IMR-90 (cell line): ENCODE results near the gene FBXL19. TPM values are rescaled to one million over a fixed set of nuclear protein-coding genes. Genes with fewer than 3 reads are reported as not detected.
A peak's percentile ranks its signal among the peaks of the same experiment; 100 is the strongest.

Experiments
- ATAC-seq: fragments of 200-7000 bp; cut with Tn5 transposase; 2 replicates; pipeline ENCODE4 v1.9.1; 2020; ENCODE audit warnings: low read depth, mild to moderate bottlenecking, moderate library complexity
- BruUV-seq: library from RNA; stranded (reverse); fragments of 400-500 nt; replicated peaks from 2 replicates; lab custom pipeline; 2021; lab: Mats Ljungman, UMichigan
- CTCF ChIA-PET: fragments of 300-600 bp; formaldehyde crosslinking; extraction: SDS; loops from one replicate; lab custom pipeline; 2021; ENCODE audit warnings: antibody characterized with exemption; lab: Yijun Ruan, JAX
- POLR2A ChIA-PET: fragments of 300-600 bp; sonication (Branson Sonifier 250); formaldehyde crosslinking; loops from one replicate; lab custom pipeline; 2022; ENCODE audit warnings: antibody characterized with exemption; ENCODE audit not compliant: unreplicated experiment; lab: Charles Lee
- DNase-seq: peaks from one replicate; pipeline ENCODE4 v3.0.0; 2013
- H2AFZ ChIP-seq: replicated peaks from 2 replicates; pipeline ENCODE3; 2013; ENCODE audit warnings: low read length, mild to moderate bottlenecking; ENCODE audit not compliant: poor library complexity
- H2AK5ac ChIP-seq: 2 replicates; pipeline ENCODE4 v1.6.1; 2013; ENCODE audit warnings: low read depth, low read length, inconsistent platforms
- H2AK9ac ChIP-seq: replicated peaks from 2 replicates; pipeline ENCODE3; 2013; ENCODE audit warnings: mild to moderate bottlenecking, low read depth, low read length, moderate library complexity; ENCODE audit not compliant: poor library complexity
- H2BK120ac ChIP-seq: 2 replicates; pipeline ENCODE4 v1.6.1; 2013; ENCODE audit warnings: low read depth, low read length, inconsistent platforms
- H2BK15ac ChIP-seq: 3 replicates; pipeline ENCODE4 v1.6.1; 2013; ENCODE audit warnings: low read depth, low read length, inconsistent platforms
- H2BK20ac ChIP-seq: 2 replicates; pipeline ENCODE4 v1.6.1; 2013; ENCODE audit warnings: low read depth, mild to moderate bottlenecking, inconsistent platforms, low read length, moderate library complexity
- H2BK5ac ChIP-seq: 2 replicates; pipeline ENCODE4 v1.6.1; 2013; ENCODE audit warnings: mild to moderate bottlenecking, low read depth, low read length, inconsistent platforms; ENCODE audit not compliant: poor library complexity, severe bottlenecking
- H3K14ac ChIP-seq: replicated peaks from 2 replicates; pipeline ENCODE4 v1.6.1; 2013; ENCODE audit warnings: low read depth, low read length, inconsistent platforms
- H3K18ac ChIP-seq: 2 replicates; pipeline ENCODE4 v1.6.1; 2013; ENCODE audit warnings: low read depth, low read length, control low read depth
- H3K23ac ChIP-seq: 2 replicates; pipeline ENCODE4 v1.6.1; 2013; ENCODE audit warnings: low read depth, low read length, inconsistent platforms
- H3K27ac ChIP-seq: 2 replicates; pipeline ENCODE4 v1.5.1; 2013; ENCODE audit warnings: mild to moderate bottlenecking, control low read depth, low read length; ENCODE audit not compliant: insufficient read depth
- H3K27me3 ChIP-seq: 2 replicates; pipeline ENCODE4 v1.6.1; 2013; ENCODE audit warnings: low read length; ENCODE audit not compliant: control insufficient read depth, insufficient read depth
- H3K36me3 ChIP-seq: 2 replicates; pipeline ENCODE4 v1.6.1; 2013; ENCODE audit warnings: low read length, mixed read lengths; ENCODE audit not compliant: control insufficient read depth, insufficient read depth
- H3K4ac ChIP-seq: 2 replicates; pipeline ENCODE4 v1.6.1; 2013; ENCODE audit warnings: low read depth, low read length, inconsistent platforms
- H3K4me1 ChIP-seq: 2 replicates; pipeline ENCODE4 v1.6.1; 2013; ENCODE audit warnings: low read length, mixed read lengths; ENCODE audit not compliant: control insufficient read depth, insufficient read depth
- H3K4me2 ChIP-seq: 2 replicates; pipeline ENCODE4 v1.6.1; 2013; ENCODE audit warnings: low read depth, mild to moderate bottlenecking, control low read depth, low read length, moderate library complexity
- H3K4me3 ChIP-seq: 2 replicates; pipeline ENCODE4 v1.5.1; 2013; ENCODE audit warnings: low read depth, mild to moderate bottlenecking, control low read depth, low read length, moderate library complexity; ENCODE audit not compliant: insufficient read depth
- H3K56ac ChIP-seq: 2 replicates; pipeline ENCODE4 v1.6.1; 2013; ENCODE audit warnings: low read length, inconsistent platforms; ENCODE audit not compliant: insufficient read depth; ENCODE audit errors: extremely low read depth
- H3K79me1 ChIP-seq, 2 experiments: 2 replicates each; pipeline ENCODE4 v1.6.1; 2013; ENCODE audit warnings: low read length in 2 of 2, inconsistent platforms in 1 of 2, low read depth in 1 of 2
- H3K9ac ChIP-seq: 2 replicates; pipeline ENCODE4 v1.6.1; 2013; ENCODE audit warnings: low read depth, low read length, control low read depth
- H3K9me1 ChIP-seq: 2 replicates; pipeline ENCODE4 v1.6.1; 2013; ENCODE audit warnings: low read length, inconsistent platforms; ENCODE audit not compliant: insufficient read depth
- H3K9me3 ChIP-seq: 2 replicates; pipeline ENCODE4 v1.6.1; 2013; ENCODE audit warnings: low read length; ENCODE audit not compliant: control insufficient read depth, insufficient read depth
- H4K20me1 ChIP-seq: 2 replicates; pipeline ENCODE4 v1.6.1; 2013; ENCODE audit warnings: low read length, inconsistent platforms; ENCODE audit not compliant: insufficient read depth
- H4K5ac ChIP-seq: 2 replicates; pipeline ENCODE4 v1.6.1; 2013; ENCODE audit warnings: mild to moderate bottlenecking, low read depth, low read length, control low read depth
- H4K8ac ChIP-seq, 2 experiments: 2 replicates each; pipeline ENCODE4 v1.6.1; 2013; ENCODE audit warnings: low read depth in 2 of 2, low read length in 2 of 2, control low read depth in 1 of 2, inconsistent platforms in 1 of 2
- H4K91ac ChIP-seq: 2 replicates; pipeline ENCODE4 v1.6.1; 2013; ENCODE audit warnings: low read depth, low read length, inconsistent platforms; ENCODE audit not compliant: insufficient read depth
- CEBPB ChIP-seq: IDR thresholded peaks from 2 replicates; pipeline ENCODE4 v1.6.1; 2012; ENCODE audit warnings: low read depth, low read length, improper control_type of control experiment
- MAFK ChIP-seq: IDR thresholded peaks from 2 replicates; pipeline ENCODE4 v1.6.1; 2012; ENCODE audit warnings: low read depth, low read length, improper control_type of control experiment
- MXI1 ChIP-seq: IDR thresholded peaks from 2 replicates; pipeline ENCODE4 v1.6.1; 2012; ENCODE audit warnings: low read depth, mild to moderate bottlenecking, low read length, moderate library complexity, borderline replicate concordance
- RAD21 ChIP-seq: IDR thresholded peaks from 2 replicates; pipeline ENCODE4 v1.6.1; 2012; ENCODE audit warnings: low read length, improper control_type of control experiment
- RFX5 ChIP-seq: IDR thresholded peaks from 2 replicates; pipeline ENCODE4 v1.8.0; 2012; ENCODE audit warnings: low read depth, mild to moderate bottlenecking, low read length, moderate library complexity
- WGBS, 2 experiments: methylation state at CpG; one replicate each; pipeline versions ENCODE4 v1.1.5 to v1.1.7; 2013; ENCODE audit warnings: missing lambda C conversion rate in 2 of 2; ENCODE audit not compliant: insufficient read length in 1 of 2; ENCODE audit errors: extremely low coverage in 2 of 2; 5-methylcytosine and 5-hydroxymethylcytosine counted together
- dilution Hi-C: fragments of 300-500 bp; cut with HindIII; formaldehyde crosslinking; loops from one replicate; pipeline ENCODE4 v1.14.3; 2018; ENCODE audit warnings: low sequenced_read_pairs; ENCODE audit not compliant: unreplicated experiment
- in situ Hi-C: fragments of 300-500 bp; cut with MboI; formaldehyde crosslinking; loops from 3 replicates; pipeline ENCODE4 v1.14.3; 2019; ENCODE audit warnings: low sequenced_read_pairs, inconsistent platforms, mixed read lengths
- intact Hi-C: fragments of 100-400 bp; cut with micrococcal nuclease; formaldehyde crosslinking; loops from 2 replicates; pipeline ENCODE4 v1.10.0; 2022
- polyA plus RNA-seq, 3 experiments: library from polyadenylated mRNA; depleted of rRNA; stranded (reverse); fragments of >200 nt; gene quantifications; 2 replicates each; pipeline ENCODE4 v1.2.3, GENCODE V29; 2012; ENCODE audit warnings: low replicate concordance in 1 of 3
- total RNA-seq: library from RNA; depleted of rRNA; stranded (reverse); fragments of >200 nt; gene quantifications from 2 replicates; pipeline ENCODE4 v1.2.3, GENCODE V29; 2012
- TF ChIP-seq, protein P1 (sequence below): fragments of 150-350 bp; IDR thresholded peaks from 2 replicates; pipeline ENCODE4 v1.6.1; 2017; ENCODE audit warnings: mild to moderate bottlenecking, antibody characterized with exemption, low read length, low read depth
- TF ChIP-seq, protein P2 (sequence below): fragments of 150-350 bp; IDR thresholded peaks from 2 replicates; pipeline ENCODE4 v1.6.1; 2016; ENCODE audit warnings: low read depth, mild to moderate bottlenecking, low read length, moderate library complexity, borderline replicate concordance

Gene FBXL19
- total and polyA plus RNA-seq, 2 of the 4 experiments (the other 2 are of a cell fraction), result 5.0 to 13.8 TPM

DNA sequence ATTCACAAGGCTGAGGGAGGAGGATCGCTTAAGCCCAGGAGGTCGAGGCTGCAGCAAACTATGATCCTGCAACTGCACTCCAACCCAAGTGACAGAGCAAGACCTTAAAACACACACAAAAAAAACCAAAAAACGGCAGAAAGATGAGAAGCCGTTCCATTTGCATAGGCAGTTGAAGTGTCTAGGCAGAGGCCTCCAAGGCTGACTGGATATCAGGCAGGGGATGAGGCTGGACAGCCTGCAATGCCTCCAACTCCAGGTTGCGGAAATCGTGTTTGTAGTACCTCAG is 2.0 kb upstream of the FBXL19 start:
- Histone ChIP-seq H3K27ac (no peak overlapping the region), H4K8ac (peak overlapping the region; percentile 70 to 72; a peak in 3 of 4 replicates), H3K56ac (no peak overlapping the region), H2BK5ac (no peak overlapping the region), H4K5ac (no peak overlapping the region), H3K27me3 (no peaks in the 10 kb centered on the region), H3K18ac (no peak overlapping the region), H2BK20ac (no peak overlapping the region), H2AFZ (peak overlapping the region; percentile 99), H3K79me1 (peaks cover 4 to 30% of the 10 kb centered on the region in 2 experiments; a peak in 2 of 4 replicates), H3K9me1 (no peaks in the 10 kb centered on the region), H3K4me1 (peaks cover 2% of the 10 kb centered on the region; the same call in 1 of the 2 replicates), H3K9me3 (no peaks in the 10 kb centered on the region), H3K14ac (peak overlapping the region; percentile 50; the same call in 1 of the 2 replicates), H3K9ac (no peak overlapping the region), H3K4ac (peak overlapping the region; percentile 3; the same call in 1 of the 2 replicates), H2AK5ac (no peak overlapping the region), H2BK15ac (no peak overlapping the region), H4K91ac (no peak overlapping the region), H2AK9ac (peak overlapping the region; percentile 98), H3K36me3 (no peaks in the 10 kb centered on the region; the same call in 1 of the 2 replicates), H3K4me3 (no peak overlapping the region; the same call in 1 of the 2 replicates), H3K23ac (no peak overlapping the region), H2BK120ac (no peak overlapping the region), H4K20me1 (peaks cover 4% of the 10 kb centered on the region), H3K4me2 (peak overlapping the region; percentile 20; the same call in 1 of the 2 replicates)
- BruUV-seq, result no TSS peak
- intact Hi-C loops (loop anchor here (1.0 to 5.0 kb wide), 5 partner anchors 77 to 224 kb away; partner anchors contain the start of genes CFAP119, PHKG2, RNF40 and SRCAP), in situ Hi-C loops (no loop called here), dilution Hi-C loops (no loop called here)
- DNase-seq (no peak), ATAC-seq (no peak)
- WGBS, 2 experiments, result 10% methylated on average over 2 of the region's 6 CpGs; no CpG with 5 or more reads in 1 of the 2 experiments
- TF ChIP-seq MXI1 (no peak), RAD21 (no peak), CEBPB (0 out of 2 replicates have a peak, but pooled peaks have one; percentile 5), RFX5 (no peak), MAFK (no peak)
- TF ChIP-seq, protein P1, sequence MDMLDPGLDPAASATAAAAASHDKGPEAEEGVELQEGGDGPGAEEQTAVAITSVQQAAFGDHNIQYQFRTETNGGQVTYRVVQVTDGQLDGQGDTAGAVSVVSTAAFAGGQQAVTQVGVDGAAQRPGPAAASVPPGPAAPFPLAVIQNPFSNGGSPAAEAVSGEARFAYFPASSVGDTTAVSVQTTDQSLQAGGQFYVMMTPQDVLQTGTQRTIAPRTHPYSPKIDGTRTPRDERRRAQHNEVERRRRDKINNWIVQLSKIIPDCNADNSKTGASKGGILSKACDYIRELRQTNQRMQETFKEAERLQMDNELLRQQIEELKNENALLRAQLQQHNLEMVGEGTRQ, result no peak
- TF ChIP-seq, protein P2, sequence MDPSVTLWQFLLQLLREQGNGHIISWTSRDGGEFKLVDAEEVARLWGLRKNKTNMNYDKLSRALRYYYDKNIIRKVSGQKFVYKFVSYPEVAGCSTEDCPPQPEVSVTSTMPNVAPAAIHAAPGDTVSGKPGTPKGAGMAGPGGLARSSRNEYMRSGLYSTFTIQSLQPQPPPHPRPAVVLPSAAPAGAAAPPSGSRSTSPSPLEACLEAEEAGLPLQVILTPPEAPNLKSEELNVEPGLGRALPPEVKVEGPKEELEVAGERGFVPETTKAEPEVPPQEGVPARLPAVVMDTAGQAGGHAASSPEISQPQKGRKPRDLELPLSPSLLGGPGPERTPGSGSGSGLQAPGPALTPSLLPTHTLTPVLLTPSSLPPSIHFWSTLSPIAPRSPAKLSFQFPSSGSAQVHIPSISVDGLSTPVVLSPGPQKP, result no peak
- POLR2A ChIA-PET, result no interaction called here
- CTCF ChIA-PET, result no interaction called here
